ENCODE results near the gene SERPINA5.

DNA sequence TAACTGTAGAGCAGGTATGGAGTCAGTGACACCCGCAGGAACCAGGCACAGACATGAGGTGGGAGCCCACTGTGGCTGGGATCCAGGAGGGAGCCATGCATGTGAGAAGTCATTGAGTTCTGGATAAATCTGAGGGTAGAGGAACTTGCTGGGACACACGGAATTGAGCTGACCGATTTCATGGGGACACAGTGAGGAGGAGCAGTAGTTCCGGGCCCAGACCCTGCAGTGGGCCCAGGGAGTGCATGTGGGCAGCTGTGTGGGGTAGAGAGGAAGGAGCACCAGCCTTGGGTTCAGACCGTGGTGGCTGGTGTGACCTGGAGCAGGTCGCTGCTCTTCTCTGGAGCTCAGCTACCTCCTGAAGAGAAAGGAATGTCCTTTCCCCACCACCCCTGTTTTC lies 39.4 kb downstream of the SERPINA5 start:
- TF ChIP-seq, protein P1, sequence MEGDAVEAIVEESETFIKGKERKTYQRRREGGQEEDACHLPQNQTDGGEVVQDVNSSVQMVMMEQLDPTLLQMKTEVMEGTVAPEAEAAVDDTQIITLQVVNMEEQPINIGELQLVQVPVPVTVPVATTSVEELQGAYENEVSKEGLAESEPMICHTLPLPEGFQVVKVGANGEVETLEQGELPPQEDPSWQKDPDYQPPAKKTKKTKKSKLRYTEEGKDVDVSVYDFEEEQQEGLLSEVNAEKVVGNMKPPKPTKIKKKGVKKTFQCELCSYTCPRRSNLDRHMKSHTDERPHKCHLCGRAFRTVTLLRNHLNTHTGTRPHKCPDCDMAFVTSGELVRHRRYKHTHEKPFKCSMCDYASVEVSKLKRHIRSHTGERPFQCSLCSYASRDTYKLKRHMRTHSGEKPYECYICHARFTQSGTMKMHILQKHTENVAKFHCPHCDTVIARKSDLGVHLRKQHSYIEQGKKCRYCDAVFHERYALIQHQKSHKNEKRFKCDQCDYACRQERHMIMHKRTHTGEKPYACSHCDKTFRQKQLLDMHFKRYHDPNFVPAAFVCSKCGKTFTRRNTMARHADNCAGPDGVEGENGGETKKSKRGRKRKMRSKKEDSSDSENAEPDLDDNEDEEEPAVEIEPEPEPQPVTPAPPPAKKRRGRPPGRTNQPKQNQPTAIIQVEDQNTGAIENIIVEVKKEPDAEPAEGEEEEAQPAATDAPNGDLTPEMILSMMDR (IDR thresholded peaks at IDR 0.05): no peak
- no peak for TF ChIP-seq POLR2A (IDR thresholded peaks at IDR 0.05)

Data from gastroesophageal sphincter (tissue), 3 donors.